ENCODE data around the gene EPAS1.

- no peak for TF ChIP-seq CTCF (conservative IDR thresholded peaks at IDR 0.05)
- TF ChIP-seq ZFX (IDR thresholded peaks at IDR 0.05), result no peak
Measured at GRCh38 chr2:46383784-46384456, 86.7 kb downstream of the EPAS1 start.
